ENCODE results near the gene CBLB. TPM values are rescaled to one million over a fixed set of nuclear protein-coding genes. Genes with fewer than 3 reads are reported as not detected.

CBLB gene
- total RNA-seq, 1 experiment from 2014 or later: 19.7 TPM

DNA sequence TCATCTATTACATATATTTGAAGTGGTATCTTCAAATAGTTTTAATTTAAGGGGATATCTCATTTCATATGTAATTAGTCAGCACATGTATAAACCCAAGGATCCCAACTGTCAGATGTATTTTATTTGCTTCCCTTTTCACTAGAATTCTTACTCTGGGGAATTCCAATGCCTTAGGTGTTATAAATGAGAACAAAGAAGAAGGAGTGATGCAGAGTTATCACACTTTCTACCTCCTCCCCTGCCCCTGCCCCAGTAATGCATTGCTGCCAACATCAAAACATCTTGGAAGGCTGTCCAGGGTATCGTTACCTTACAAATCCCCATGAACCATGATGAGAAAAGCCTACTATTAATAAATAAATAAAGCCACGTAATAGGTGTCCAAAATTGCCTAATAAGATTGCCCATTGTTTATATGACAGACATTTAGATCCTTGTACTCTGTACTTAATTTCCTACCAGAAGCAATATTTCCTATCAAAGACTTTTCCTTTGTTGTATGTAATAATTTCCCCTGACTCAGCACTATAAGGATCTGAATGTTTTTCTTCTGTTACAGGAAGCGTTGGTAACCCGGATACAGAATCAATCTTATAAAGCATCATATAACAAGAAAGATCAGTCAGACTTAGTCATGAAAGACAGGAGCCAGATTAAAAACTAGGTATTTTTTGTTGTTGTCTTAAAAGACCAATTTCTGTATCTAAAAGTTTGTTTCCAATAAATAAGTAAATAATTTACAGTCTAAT, 38.8 kb downstream of the CBLB start:
- Mint-ChIP-seq H3K4me1 (ENCODE audit: insufficient read depth, unreplicated experiment) (peaks cover 25% of the 10 kb centered on the region), H3K4me3 (ENCODE audit: unreplicated experiment) (no peak overlapping the region), H3K27me3 (ENCODE audit: insufficient read depth, unreplicated experiment) (no peaks in the 10 kb centered on the region), H3K9me3 (ENCODE audit: unreplicated experiment) (peaks cover 7% of the 10 kb centered on the region), H3K36me3 (ENCODE audit: insufficient read depth, unreplicated experiment) (peaks cover 12% of the 10 kb centered on the region), H3K27ac (ENCODE audit: low read depth, unreplicated experiment) (no peak overlapping the region)
- CTCF ChIA-PET: no interaction called here
- DNase-seq (ENCODE audit: unreplicated experiment): no peak
- BruUV-seq (replicated peaks): no TSS peak
- intact Hi-C loops (cut with micrococcal nuclease): no loop called here
- POLR2A ChIA-PET: interaction anchor here (2.1 kb wide), 1 partner anchor 12 kb away, joined by 5 read pairs; no protein-coding TSS in a partner anchor
- TF ChIP-seq, protein P1, sequence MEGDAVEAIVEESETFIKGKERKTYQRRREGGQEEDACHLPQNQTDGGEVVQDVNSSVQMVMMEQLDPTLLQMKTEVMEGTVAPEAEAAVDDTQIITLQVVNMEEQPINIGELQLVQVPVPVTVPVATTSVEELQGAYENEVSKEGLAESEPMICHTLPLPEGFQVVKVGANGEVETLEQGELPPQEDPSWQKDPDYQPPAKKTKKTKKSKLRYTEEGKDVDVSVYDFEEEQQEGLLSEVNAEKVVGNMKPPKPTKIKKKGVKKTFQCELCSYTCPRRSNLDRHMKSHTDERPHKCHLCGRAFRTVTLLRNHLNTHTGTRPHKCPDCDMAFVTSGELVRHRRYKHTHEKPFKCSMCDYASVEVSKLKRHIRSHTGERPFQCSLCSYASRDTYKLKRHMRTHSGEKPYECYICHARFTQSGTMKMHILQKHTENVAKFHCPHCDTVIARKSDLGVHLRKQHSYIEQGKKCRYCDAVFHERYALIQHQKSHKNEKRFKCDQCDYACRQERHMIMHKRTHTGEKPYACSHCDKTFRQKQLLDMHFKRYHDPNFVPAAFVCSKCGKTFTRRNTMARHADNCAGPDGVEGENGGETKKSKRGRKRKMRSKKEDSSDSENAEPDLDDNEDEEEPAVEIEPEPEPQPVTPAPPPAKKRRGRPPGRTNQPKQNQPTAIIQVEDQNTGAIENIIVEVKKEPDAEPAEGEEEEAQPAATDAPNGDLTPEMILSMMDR (IDR thresholded peaks at IDR 0.05; ENCODE audit: unreplicated experiment): no peak

DNA sequence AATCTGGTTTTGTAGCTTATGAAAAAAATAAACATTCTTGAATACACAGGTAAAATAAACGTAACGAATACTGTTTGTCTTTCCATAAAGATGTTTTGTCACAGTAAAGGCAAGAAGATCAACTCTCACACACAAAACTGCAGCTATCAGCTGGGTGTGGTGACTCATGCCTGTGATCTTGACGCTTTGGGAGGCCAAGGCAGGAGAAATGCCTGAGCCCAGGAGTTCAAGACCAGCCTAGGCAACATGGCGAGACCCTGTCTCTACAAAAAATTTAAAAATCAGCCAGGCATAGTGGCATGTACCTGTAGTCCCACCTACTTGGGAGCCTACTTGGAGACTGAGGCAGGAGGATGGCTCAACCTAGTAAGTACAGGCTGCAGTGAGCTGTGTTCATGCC, 39.6 kb downstream of the CBLB start:
- no peak for DNase-seq (ENCODE audit: unreplicated experiment)
- BruUV-seq (replicated peaks): no TSS peak
- Mint-ChIP-seq H3K27me3 (ENCODE audit: insufficient read depth, unreplicated experiment) (no peaks in the 10 kb centered on the region), H3K36me3 (ENCODE audit: insufficient read depth, unreplicated experiment) (peaks cover 12% of the 10 kb centered on the region), H3K9me3 (ENCODE audit: unreplicated experiment) (peaks cover 7% of the 10 kb centered on the region), H3K4me1 (ENCODE audit: insufficient read depth, unreplicated experiment) (peaks cover 17% of the 10 kb centered on the region), H3K27ac (ENCODE audit: low read depth, unreplicated experiment) (no peak overlapping the region), H3K4me3 (ENCODE audit: unreplicated experiment) (no peak overlapping the region)
- ChIA-PET CTCF (interaction anchor here (0.6 to 0.7 kb wide), 3 partner anchors 90 to 184 kb away, joined by 3 read pairs; no protein-coding TSS in a partner anchor), POLR2A (interaction anchor here (0.6 to 2.1 kb wide), 4 partner anchors 13 to 42 kb away, joined by 3 to 5 read pairs (median 3); no protein-coding TSS in a partner anchor)
- TF ChIP-seq, protein P1 (IDR thresholded peaks at IDR 0.05; ENCODE audit: unreplicated experiment): no peak
- intact Hi-C loops (cut with micrococcal nuclease): no loop called here

DNA sequence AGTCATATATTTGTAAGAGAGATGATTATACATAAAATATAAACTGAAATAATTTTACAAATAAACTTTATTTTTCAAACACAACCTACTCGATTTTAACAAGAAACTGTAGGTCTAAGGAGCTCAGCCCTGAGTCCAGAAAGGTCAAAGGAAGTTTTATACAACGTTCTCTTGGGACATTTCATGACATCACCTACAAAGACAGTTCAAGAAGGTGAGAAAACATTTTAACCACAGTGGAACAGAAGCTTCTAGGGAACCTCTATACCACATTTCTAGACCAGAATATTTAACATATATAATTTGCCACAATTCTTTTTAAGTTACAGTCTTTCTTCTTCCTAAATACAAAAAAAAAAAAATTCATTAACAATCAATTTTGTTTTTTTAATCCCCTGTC, 40.1 kb downstream of the CBLB start:
- ChIA-PET CTCF (interaction anchor here (0.6 to 1.4 kb wide), 5 partner anchors 12 to 193 kb away, joined by 3 to 7 read pairs (median 3); no protein-coding TSS in a partner anchor), POLR2A (interaction anchor here (0.6 to 2.1 kb wide), 4 partner anchors 13 to 43 kb away, joined by 3 to 5 read pairs (median 3); no protein-coding TSS in a partner anchor)
- intact Hi-C loops (cut with micrococcal nuclease): no loop called here
- TF ChIP-seq, protein P1 (IDR thresholded peaks at IDR 0.05; ENCODE audit: unreplicated experiment): no peak
- Mint-ChIP-seq H3K36me3 (ENCODE audit: insufficient read depth, unreplicated experiment) (peaks cover 16% of the 10 kb centered on the region), H3K27me3 (ENCODE audit: insufficient read depth, unreplicated experiment) (no peaks in the 10 kb centered on the region), H3K4me3 (ENCODE audit: unreplicated experiment) (no peak overlapping the region), H3K9me3 (ENCODE audit: unreplicated experiment) (peaks cover 7% of the 10 kb centered on the region), H3K4me1 (ENCODE audit: insufficient read depth, unreplicated experiment) (peaks cover 22% of the 10 kb centered on the region), H3K27ac (ENCODE audit: low read depth, unreplicated experiment) (no peak overlapping the region)
- no TSS peak for BruUV-seq (replicated peaks)
- DNase-seq (ENCODE audit: unreplicated experiment): no peak

DNA sequence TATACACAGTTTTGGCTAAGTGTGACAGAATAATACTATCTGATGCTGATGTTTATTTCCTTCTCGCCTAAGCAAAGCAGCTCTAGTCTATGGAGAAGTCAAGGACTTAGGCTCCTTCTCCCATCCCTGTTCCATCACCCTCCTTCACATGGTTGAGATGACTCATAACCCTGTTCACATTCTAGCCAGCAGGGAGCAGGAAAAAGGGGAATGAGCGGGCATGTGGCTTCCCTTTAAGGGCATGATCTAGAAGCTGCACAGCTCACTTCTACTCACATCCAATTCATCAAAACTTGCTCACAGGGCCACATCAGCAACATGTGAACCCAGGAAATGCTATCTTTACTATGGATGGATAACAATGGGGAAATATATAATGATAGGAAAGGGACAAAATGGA, 40.9 kb downstream of the CBLB start:
- H3K36me3 Mint-ChIP-seq (ENCODE audit: insufficient read depth, unreplicated experiment): peaks cover 17% of the 10 kb centered on the region
- TF ChIP-seq, protein P1 (IDR thresholded peaks at IDR 0.05; ENCODE audit: unreplicated experiment): peak; percentile 29
- peaks cover 29% of the 10 kb centered on the region for H3K4me1 Mint-ChIP-seq (ENCODE audit: insufficient read depth, unreplicated experiment)
- no peak overlapping the region for H3K4me3 Mint-ChIP-seq (ENCODE audit: unreplicated experiment)
- ChIA-PET POLR2A (interaction anchor here (2.1 kb wide), 1 partner anchor 14 kb away, joined by 5 read pairs; no protein-coding TSS in a partner anchor), CTCF (interaction anchor here (1.2 to 1.4 kb wide), 2 partner anchors 12 to 193 kb away, joined by 3 to 7 read pairs; no protein-coding TSS in a partner anchor)
- BruUV-seq (replicated peaks): no TSS peak
- no peaks in the 10 kb centered on the region for H3K27me3 Mint-ChIP-seq (ENCODE audit: insufficient read depth, unreplicated experiment)
- H3K27ac Mint-ChIP-seq (ENCODE audit: low read depth, unreplicated experiment): peak overlapping the region; percentile 71
- intact Hi-C loops (cut with micrococcal nuclease): no loop called here
- H3K9me3 Mint-ChIP-seq (ENCODE audit: unreplicated experiment): peaks cover 5% of the 10 kb centered on the region
- peak; percentile 88 for DNase-seq (ENCODE audit: unreplicated experiment)
